NT2/D1 (cell line): ENCODE results near the gene ZFX.

Experiments
- SUZ12 ChIP-seq: IDR thresholded peaks from 2 replicates; pipeline ENCODE4 v1.6.1; 2011; ENCODE audit not compliant: insufficient read length, insufficient read depth; ENCODE audit errors: extremely low read depth
- YY1 ChIP-seq: IDR thresholded peaks from 2 replicates; pipeline ENCODE4 v1.6.1; 2011; ENCODE audit not compliant: insufficient read length, insufficient read depth
- ZNF274 ChIP-seq: IDR thresholded peaks from 2 replicates; pipeline ENCODE4 v1.6.1; 2011; ENCODE audit warnings: mild to moderate bottlenecking, low read depth, low read length

DNA sequence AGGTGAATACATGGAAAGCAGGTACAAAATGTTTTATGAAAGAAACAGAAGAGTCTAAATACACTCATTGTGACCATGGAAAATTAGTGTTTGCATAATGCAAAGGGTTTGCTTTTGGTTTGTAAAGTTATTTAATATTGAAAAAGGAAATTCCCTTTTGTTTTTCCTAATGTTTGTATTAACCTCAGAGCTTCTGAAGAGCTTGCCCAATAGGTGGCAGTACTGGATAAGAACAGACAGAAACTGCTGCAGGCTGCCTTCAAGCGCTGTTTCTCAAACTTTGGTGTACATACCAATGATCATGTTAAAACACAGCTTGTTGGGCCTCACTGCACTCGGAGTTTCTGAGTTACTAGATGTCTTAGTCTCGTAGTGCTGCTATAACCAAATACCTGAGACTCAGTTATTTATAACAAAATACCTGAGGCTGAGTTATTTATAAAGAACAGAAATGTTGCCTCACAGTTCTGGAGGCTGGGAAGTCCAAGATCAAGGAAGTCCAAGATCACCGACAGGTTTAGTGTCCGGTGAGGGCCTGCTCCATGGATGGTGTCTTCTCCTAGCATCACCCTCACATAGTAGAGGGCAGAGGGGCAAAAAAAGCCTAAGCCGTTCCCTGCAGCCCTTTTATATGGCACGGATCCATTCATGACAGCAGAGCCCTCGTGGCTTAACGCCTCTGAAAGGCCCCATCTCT, 110.2 kb downstream of the ZFX start:
- TF ChIP-seq YY1 (no peak), ZNF274 (no peak), SUZ12 (no peak)
